Central memory CD8-positive, alpha-beta T cell (primary cell): ENCODE measurements around the gene DIPK1A.

Experiments
- ATAC-seq: fragments of 150-1000 bp; cut with Tn5 transposase; replicated peaks from 2 replicates; pipeline ENCODE4 v1.10.0; 2022; ENCODE audit warnings: mild to moderate bottlenecking, moderate FRiP score, moderate number of reproducible peaks; ENCODE audit not compliant: poor library complexity, severe bottlenecking; ENCODE audit errors: extremely low read depth
- DNase-seq, 2 donors: peaks; one replicate each; pipeline ENCODE4 v3.0.0; 2021; ENCODE audit warnings: low spot score in 2 of 2
- H3K27ac Mint-ChIP-seq: one replicate; pipeline ENCODE4 v1.8.0; 2022; ENCODE audit warnings: low read depth, mild to moderate bottlenecking, moderate library complexity, mixed read lengths
- H3K27me3 Mint-ChIP-seq: one replicate; pipeline ENCODE4 v1.8.0; 2022; ENCODE audit warnings: mixed read lengths
- H3K36me3 Mint-ChIP-seq: one replicate; pipeline ENCODE4 v1.8.0; 2022; ENCODE audit warnings: mild to moderate bottlenecking, moderate library complexity, mixed read lengths; ENCODE audit not compliant: insufficient read depth
- H3K4me1 Mint-ChIP-seq: one replicate; pipeline ENCODE4 v1.8.0; 2022; ENCODE audit warnings: mixed read lengths
- H3K4me3 Mint-ChIP-seq: one replicate; pipeline ENCODE4 v1.8.0; 2022; ENCODE audit warnings: mild to moderate bottlenecking, moderate library complexity, mixed read lengths
- H3K9me3 Mint-ChIP-seq: one replicate; pipeline ENCODE4 v1.8.0; 2022; ENCODE audit warnings: mixed read lengths

The DIPK1A gene

GRCh38 chr1:92864131-92864530 lies 97.1 kb downstream of the DIPK1A start:
- no peaks in the 10 kb centered on the region for H3K27me3 Mint-ChIP-seq
- no peak for DNase-seq
- no peaks in the 10 kb centered on the region for H3K9me3 Mint-ChIP-seq
- H3K4me1 Mint-ChIP-seq: peaks cover 4% of the 10 kb centered on the region
- peaks cover 1% of the 10 kb centered on the region for H3K36me3 Mint-ChIP-seq
- H3K27ac Mint-ChIP-seq: no peak overlapping the region
- ATAC-seq: no peak
- no peak overlapping the region for H3K4me3 Mint-ChIP-seq

- Mint-ChIP-seq H3K9me3 (no peaks in the 10 kb centered on the region), H3K36me3 (peaks cover 1% of the 10 kb centered on the region), H3K27me3 (no peaks in the 10 kb centered on the region), H3K4me3 (no peak overlapping the region), H3K27ac (peak overlapping the region; percentile 56), H3K4me1 (peaks cover 7% of the 10 kb centered on the region)
- ATAC-seq (no peak), DNase-seq (no peak)
Measured at GRCh38 chr1:92862605-92863004, 98.7 kb downstream of the DIPK1A start.

GRCh38 chr1:92859400-92860039 lies 101.7 kb downstream of the DIPK1A start:
- Mint-ChIP-seq H3K36me3 (peaks cover 1% of the 10 kb centered on the region), H3K27me3 (no peaks in the 10 kb centered on the region), H3K9me3 (no peaks in the 10 kb centered on the region), H3K27ac (peak overlapping the region; percentile 2), H3K4me1 (peaks cover 7% of the 10 kb centered on the region), H3K4me3 (peak overlapping the region; percentile 5)
- no peak for DNase-seq
- ATAC-seq: no peak

- H3K9me3 Mint-ChIP-seq: no peaks in the 10 kb centered on the region
- peak overlapping the region; percentile 2 for H3K27ac Mint-ChIP-seq
- peaks cover 1% of the 10 kb centered on the region for H3K36me3 Mint-ChIP-seq
- peak overlapping the region; percentile 5 for H3K4me3 Mint-ChIP-seq
- H3K27me3 Mint-ChIP-seq: no peaks in the 10 kb centered on the region
- DNase-seq (peak in 1 of 2 donors; percentile 59), ATAC-seq (peak; percentile 90)
- peaks cover 7% of the 10 kb centered on the region for H3K4me1 Mint-ChIP-seq
Measured at GRCh38 chr1:92858564-92859399, 102.5 kb downstream of the DIPK1A start.

GRCh38 chr1:92857817-92858216 lies 103.4 kb downstream of the DIPK1A start:
- Mint-ChIP-seq H3K9me3 (no peaks in the 10 kb centered on the region), H3K4me3 (no peak overlapping the region), H3K36me3 (peaks cover 2% of the 10 kb centered on the region), H3K27ac (no peak overlapping the region), H3K27me3 (no peaks in the 10 kb centered on the region), H3K4me1 (peaks cover 7% of the 10 kb centered on the region)
- DNase-seq: no peak
- no peak for ATAC-seq

GRCh38 chr1:92855236-92855635 lies 106.0 kb downstream of the DIPK1A start:
- no peak overlapping the region for H3K4me3 Mint-ChIP-seq
- no peak overlapping the region for H3K27ac Mint-ChIP-seq
- H3K36me3 Mint-ChIP-seq: peaks cover 3% of the 10 kb centered on the region
- DNase-seq (no peak), ATAC-seq (no peak)
- peaks cover 11% of the 10 kb centered on the region for H3K4me1 Mint-ChIP-seq
- no peaks in the 10 kb centered on the region for H3K27me3 Mint-ChIP-seq
- H3K9me3 Mint-ChIP-seq: no peaks in the 10 kb centered on the region

GRCh38 chr1:92854101-92854785 lies 107.0 kb downstream of the DIPK1A start:
- H3K9me3 Mint-ChIP-seq: no peaks in the 10 kb centered on the region
- H3K27ac Mint-ChIP-seq: no peak overlapping the region
- H3K27me3 Mint-ChIP-seq: no peaks in the 10 kb centered on the region
- ATAC-seq: no peak
- no peak for DNase-seq
- peaks cover 8% of the 10 kb centered on the region for H3K4me1 Mint-ChIP-seq
- H3K36me3 Mint-ChIP-seq: peaks cover 9% of the 10 kb centered on the region
- H3K4me3 Mint-ChIP-seq: no peak overlapping the region

GRCh38 chr1:92853299-92853698 lies 108.0 kb downstream of the DIPK1A start:
- Mint-ChIP-seq H3K4me3 (no peak overlapping the region), H3K27ac (no peak overlapping the region), H3K9me3 (no peaks in the 10 kb centered on the region), H3K27me3 (no peaks in the 10 kb centered on the region), H3K36me3 (peaks cover 11% of the 10 kb centered on the region), H3K4me1 (peaks cover 6% of the 10 kb centered on the region)
- no peak for DNase-seq
- ATAC-seq: no peak

- peaks cover 12% of the 10 kb centered on the region for H3K36me3 Mint-ChIP-seq
- H3K4me3 Mint-ChIP-seq: no peak overlapping the region
- no peaks in the 10 kb centered on the region for H3K9me3 Mint-ChIP-seq
- no peak overlapping the region for H3K27ac Mint-ChIP-seq
- no peak for DNase-seq
- H3K4me1 Mint-ChIP-seq: peaks cover 8% of the 10 kb centered on the region
- no peaks in the 10 kb centered on the region for H3K27me3 Mint-ChIP-seq
- ATAC-seq: no peak
Measured at GRCh38 chr1:92851729-92852128, 109.5 kb downstream of the DIPK1A start.

- no peaks in the 10 kb centered on the region for H3K9me3 Mint-ChIP-seq
- no peak for ATAC-seq
- H3K27me3 Mint-ChIP-seq: no peaks in the 10 kb centered on the region
- peaks cover 22% of the 10 kb centered on the region for H3K36me3 Mint-ChIP-seq
- no peak overlapping the region for H3K4me3 Mint-ChIP-seq
- no peak overlapping the region for H3K27ac Mint-ChIP-seq
- no peak for DNase-seq
- peaks cover 8% of the 10 kb centered on the region for H3K4me1 Mint-ChIP-seq
Measured at GRCh38 chr1:92850019-92850418, 111.2 kb downstream of the DIPK1A start.

- peaks cover 37% of the 10 kb centered on the region for H3K36me3 Mint-ChIP-seq
- no peak overlapping the region for H3K4me3 Mint-ChIP-seq
- ATAC-seq: no peak
- H3K27me3 Mint-ChIP-seq: no peaks in the 10 kb centered on the region
- no peaks in the 10 kb centered on the region for H3K9me3 Mint-ChIP-seq
- DNase-seq: no peak
- H3K27ac Mint-ChIP-seq: peak overlapping the region; percentile 9
- H3K4me1 Mint-ChIP-seq: peaks cover 8% of the 10 kb centered on the region
Measured at GRCh38 chr1:92848201-92848600, 113.1 kb downstream of the DIPK1A start.

GRCh38 chr1:92845908-92846307 lies 115.4 kb downstream of the DIPK1A start:
- DNase-seq: no peak
- Mint-ChIP-seq H3K9me3 (no peaks in the 10 kb centered on the region), H3K27me3 (no peaks in the 10 kb centered on the region), H3K4me3 (no peak overlapping the region), H3K36me3 (peaks cover 54% of the 10 kb centered on the region), H3K4me1 (peaks cover 9% of the 10 kb centered on the region), H3K27ac (no peak overlapping the region)
- no peak for ATAC-seq
